HG02884 (cell line): Measurements from ENCODE around the gene SYNE2.

Experiments used
- ATAC-seq: cut with Tn5 transposase; IDR thresholded peaks from one replicate; pipeline ENCODE4 v1.9.1; 2021; ENCODE audit warnings: mild to moderate bottlenecking, moderate library complexity; ENCODE audit not compliant: unreplicated experiment

Gene SYNE2

GRCh38 chr14:64212666-64213065, 359.9 kb downstream of the SYNE2 start:
- ATAC-seq: no peak

- ATAC-seq: no peak
Measured at GRCh38 chr14:64213086-64213485, 360.3 kb downstream of the SYNE2 start.

GRCh38 chr14:64213853-64214570, 361.2 kb downstream of the SYNE2 start:
- ATAC-seq: no peak

GRCh38 chr14:64215274-64215673, 362.5 kb downstream of the SYNE2 start:
- no peak for ATAC-seq

- no peak for ATAC-seq
Measured at GRCh38 chr14:64215978-64216377, 363.2 kb downstream of the SYNE2 start.

GRCh38 chr14:64217308-64217707, 364.5 kb downstream of the SYNE2 start:
- ATAC-seq: no peak

GRCh38 chr14:64217834-64218233, 365.0 kb downstream of the SYNE2 start:
- ATAC-seq: no peak

GRCh38 chr14:64218344-64219240, 365.8 kb downstream of the SYNE2 start:
- ATAC-seq: no peak

- no peak for ATAC-seq
Measured at GRCh38 chr14:64220056-64220455, 367.3 kb downstream of the SYNE2 start.

GRCh38 chr14:64220466-64220865, 367.7 kb downstream of the SYNE2 start:
- ATAC-seq: no peak

GRCh38 chr14:64221391-64222003, 368.7 kb downstream of the SYNE2 start:
- ATAC-seq: no peak

GRCh38 chr14:64225151-64225757, 372.4 kb downstream of the SYNE2 start:
- ATAC-seq: no peak

GRCh38 chr14:64227856-64228255, 375.1 kb downstream of the SYNE2 start:
- no peak for ATAC-seq

GRCh38 chr14:64229489-64229888, 376.7 kb downstream of the SYNE2 start:
- no peak for ATAC-seq

GRCh38 chr14:64232095-64232838, 379.5 kb downstream of the SYNE2 start:
- ATAC-seq: no peak

GRCh38 chr14:64232944-64233343, 380.1 kb downstream of the SYNE2 start:
- ATAC-seq: no peak

- ATAC-seq: no peak
Measured at GRCh38 chr14:64233531-64234190, 380.9 kb downstream of the SYNE2 start.

GRCh38 chr14:64234877-64235651, 382.3 kb downstream of the SYNE2 start:
- no peak for ATAC-seq
